ENCODE data around the gene SLC26A1.

The SLC26A1 gene

DNA sequence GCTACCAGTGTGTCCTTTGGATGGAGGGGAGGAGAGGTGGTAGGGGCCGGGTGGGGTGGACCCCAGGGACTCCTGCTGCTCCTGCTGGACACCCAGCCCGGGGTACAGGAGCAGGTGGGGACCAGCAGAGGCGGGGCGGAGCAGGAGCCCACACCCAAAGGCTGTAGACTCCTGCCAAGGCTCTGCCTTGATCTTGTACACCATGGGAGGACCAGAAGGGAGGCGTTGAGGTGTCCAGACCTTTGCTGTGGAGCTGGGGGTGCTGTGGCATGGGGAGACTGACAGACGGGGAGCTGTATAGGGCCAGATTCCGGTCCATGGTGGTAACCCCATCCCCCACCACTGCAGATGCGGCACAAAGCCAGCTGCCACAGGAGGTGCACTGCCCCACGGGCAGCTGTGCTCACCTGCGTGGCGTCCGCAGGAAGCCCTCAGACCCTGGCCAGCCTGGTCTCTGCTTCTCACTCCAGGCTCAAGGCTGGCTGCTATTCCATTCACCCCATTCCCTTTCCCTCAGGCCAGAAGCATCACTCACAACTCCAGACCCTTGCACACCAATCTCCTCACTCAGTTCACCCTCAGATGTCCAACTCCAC lies 5.0 kb upstream of the SLC26A1 start:
- no peak for DNase-seq

DNA sequence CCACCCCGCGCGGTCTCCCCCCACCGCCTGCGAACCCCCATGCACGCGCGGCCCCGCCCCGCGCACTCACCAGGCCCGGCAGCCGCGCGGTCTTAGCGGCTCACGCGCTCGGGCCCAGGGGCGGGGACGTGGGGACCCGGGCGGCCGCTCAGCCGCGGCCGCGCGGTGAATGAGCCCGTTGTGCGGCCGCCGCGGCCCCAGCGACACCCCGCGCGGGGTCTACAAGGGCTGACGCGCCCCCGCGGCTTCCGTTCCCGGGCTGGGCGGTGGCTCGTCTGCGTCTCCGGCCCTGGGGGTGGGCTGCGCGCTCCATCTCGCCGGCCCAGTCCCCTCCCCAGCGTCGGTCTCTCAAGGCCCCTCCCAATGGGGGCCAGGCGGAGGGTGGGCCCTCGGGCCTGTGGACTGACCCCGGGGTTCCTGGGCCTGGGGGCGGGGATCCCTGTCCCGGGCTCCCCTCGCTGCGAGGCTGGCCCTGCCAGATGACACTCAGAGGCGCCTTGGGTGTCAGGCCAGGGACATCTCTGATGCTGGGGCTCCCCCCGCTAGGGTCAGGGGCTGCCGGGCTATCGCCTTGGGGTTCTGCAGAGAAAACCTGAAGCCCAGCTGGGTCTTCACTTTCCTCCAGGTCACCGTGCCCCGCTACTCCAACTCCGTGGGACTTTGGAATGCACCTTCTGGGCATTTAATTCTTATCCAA lies 4.3 kb upstream of the SLC26A1 start:
- no peak for DNase-seq

GRCh38 chr4:996997-997374 lies 3.8 kb upstream of the SLC26A1 start:
- no peak for DNase-seq

DNA sequence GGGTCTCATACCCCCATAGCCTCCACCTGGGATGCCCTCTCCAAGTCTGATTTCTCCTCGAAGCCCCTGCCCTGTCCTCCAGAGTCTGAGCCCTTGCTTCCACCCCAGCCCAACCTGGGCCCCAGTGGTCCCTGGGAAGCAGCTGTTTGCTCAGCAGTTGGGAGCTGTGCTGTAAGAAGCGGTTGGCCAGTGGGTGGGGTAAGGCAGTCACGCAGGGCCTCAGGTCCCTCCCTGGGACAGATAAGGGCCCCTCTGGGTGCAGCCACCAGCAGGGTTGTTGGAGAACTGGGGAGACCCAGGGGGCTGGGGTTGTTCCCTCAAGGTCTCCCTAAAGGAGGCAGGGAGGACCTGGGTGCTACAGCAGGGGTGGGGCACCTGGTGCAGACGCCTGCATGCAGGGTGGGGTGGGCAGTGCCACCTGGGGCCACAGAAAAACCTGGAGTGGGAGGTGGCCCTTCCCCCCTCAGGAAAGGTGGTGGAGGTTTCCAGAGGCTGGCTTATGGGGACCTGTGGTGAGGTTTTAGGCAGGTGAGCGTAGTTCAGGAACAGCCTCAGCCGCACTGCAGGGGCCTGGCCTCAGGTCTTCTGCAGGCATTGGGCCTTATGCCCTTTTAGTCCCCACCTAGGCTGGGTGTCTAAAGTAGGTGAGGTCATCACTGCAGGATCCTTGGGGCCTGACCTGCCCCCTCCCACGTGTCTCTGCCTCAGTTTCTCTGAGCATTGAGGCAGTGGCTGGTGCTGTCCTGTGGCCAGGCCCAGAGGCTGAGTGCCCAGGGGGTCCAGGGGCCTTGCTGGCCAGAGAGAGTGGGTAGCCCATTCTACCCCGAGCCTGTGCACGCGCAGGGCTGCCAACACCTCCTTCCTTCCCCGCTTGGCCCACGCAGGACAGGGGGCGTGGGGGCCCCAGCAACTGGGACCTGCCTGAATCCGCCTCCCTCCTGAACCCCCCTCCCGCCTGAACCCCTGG lies 3.1 kb upstream of the SLC26A1 start:
- no peak for DNase-seq

- DNase-seq = no peak
These were observed 2.3 kb upstream of the SLC26A1 start for GRCh38 chr4:995311-996026.

- DNase-seq = no peak
These were observed 700 bp downstream of the SLC26A1 start for GRCh38 chr4:992297-993110.

DNA sequence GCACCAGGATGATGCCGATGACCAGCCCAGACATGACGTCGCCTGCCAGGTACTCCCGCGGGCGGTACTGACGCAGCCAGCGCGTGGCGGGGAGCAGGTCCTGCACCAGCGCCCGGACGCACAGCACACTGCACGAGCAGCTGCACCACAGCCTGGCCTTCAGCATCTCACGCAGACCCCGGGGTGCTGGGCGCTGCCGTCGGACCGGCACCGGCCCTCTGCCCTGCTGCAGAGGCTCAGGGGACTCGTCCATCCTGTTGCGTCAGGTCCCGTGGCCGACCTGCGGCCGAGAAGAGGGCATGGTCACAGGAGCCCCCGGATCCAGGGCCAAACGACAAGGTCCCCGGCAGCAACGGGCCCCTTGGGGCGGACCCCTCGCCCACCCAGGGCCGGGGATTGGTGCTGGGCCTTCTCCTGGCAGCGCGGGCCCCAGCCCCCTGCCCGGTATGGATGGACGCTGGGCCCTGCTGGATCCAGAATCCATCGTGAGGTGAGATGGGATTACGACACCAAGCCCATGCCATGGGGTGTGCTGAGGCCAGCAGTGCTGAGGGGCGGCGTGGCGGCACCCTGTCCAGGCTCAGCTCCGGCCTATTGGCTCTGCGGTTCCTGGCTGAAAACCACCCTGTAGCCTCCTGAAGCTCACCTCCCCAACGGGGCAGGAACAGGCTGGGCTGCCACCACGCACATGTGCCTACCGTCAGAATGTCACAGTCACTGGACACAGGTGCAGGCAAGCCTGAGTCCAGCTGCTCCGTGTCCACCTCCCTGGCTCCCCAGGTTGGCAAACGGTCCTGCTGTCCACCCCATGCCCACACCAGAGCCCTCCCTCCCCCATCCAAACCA lies 1.5 kb downstream of the SLC26A1 start:
- DNase-seq = no peak

- no peak for DNase-seq
These were observed 2.3 kb downstream of the SLC26A1 start for GRCh38 chr4:990746-991367.

GRCh38 chr4:989722-990471 lies 3.3 kb downstream of the SLC26A1 start:
- DNase-seq = no peak

DNA sequence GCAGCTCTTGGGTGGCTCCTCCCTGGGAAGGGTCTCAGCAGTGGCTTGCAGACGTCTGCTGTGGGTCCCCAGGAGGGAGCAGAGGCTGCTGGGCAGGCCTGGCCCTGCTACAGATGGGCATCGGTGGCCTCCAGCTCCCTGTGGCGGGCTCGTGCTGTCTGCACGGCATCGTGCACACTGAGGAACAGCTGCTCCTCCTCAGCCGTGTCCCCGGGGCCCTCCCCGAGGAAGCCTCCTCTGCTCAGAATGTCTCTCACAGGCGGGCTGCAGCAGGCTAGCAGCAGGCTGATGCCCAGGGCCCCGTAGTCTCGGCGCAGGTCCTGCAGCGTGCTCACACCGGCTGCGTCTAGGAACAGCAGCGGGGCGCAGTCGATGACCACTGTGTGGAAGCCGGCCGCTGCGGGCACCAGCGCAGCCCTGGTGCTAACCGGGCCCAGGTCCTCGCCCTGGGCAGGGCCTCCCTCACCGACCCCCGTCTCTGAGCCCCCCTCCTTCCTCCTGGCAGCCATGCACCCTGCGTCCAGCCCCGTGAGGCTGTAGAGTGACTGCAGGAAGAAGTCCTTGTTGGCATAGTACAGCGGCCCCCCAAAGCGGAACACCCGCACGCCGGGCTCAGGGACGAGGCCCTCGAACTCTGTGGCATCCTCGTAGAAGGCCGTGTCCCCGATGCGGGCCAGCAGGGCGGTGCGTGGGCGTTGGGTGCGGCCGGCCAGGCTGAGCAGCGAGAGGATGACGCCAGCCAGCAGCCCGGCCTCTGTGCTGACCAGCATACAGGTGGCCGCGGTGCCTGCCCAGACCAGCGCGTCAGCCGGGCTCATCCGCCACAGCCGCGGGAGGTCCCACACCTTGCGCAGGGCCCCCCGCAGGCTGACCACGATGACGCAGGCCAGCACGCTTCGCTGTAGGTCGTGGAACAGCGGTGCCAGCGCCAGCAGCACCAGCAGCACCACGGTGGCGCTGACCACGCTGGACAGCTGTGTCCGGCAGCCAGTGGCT lies 4.2 kb downstream of the SLC26A1 start:
- no peak for DNase-seq

GRCh38 chr4:987624-988513 lies 5.3 kb downstream of the SLC26A1 start:
- no peak for DNase-seq

DNA sequence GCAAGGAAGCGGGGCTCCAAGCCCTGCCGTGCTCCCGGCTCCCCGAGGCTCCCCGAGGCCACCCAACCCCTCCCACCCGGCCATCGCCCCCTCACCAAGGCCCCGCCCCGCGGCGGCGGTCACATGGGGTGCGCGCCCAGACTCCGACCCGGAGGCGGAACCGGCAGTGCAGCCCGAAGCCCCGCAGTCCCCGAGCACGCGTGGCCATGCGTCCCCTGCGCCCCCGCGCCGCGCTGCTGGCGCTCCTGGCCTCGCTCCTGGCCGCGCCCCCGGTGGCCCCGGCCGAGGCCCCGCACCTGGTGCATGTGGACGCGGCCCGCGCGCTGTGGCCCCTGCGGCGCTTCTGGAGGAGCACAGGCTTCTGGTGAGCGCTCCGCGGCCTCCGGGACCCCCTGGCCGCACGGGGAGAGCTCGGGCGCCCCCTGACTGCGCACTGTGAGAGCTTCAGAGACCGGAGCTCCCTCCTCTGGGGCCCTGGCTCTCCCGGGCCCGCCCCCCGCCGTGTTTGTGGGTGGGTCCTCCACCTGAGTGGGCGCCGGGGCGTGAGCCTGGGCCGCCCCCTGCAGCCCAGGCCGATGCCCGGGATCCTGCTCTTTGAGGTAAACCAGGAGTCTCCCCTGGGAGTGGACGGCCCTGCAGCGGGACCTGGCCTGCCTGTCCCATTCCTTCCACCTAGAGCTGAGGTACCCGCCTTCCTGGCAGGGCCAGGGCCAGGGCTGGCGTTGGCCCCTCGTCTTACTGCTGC lies 6.2 kb downstream of the SLC26A1 start, which contains the start of gene IDUA:
Gene IDUA, plus strand, starts transcription at position 166 of the 745 bp plus-strand sequence. Its CDS starts 41 bp downstream, at position 207.
- DNase-seq = peak; percentile 85

GRCh38 chr4:986428-986878 lies 6.8 kb downstream of the SLC26A1 start:
- no peak for DNase-seq

DNA sequence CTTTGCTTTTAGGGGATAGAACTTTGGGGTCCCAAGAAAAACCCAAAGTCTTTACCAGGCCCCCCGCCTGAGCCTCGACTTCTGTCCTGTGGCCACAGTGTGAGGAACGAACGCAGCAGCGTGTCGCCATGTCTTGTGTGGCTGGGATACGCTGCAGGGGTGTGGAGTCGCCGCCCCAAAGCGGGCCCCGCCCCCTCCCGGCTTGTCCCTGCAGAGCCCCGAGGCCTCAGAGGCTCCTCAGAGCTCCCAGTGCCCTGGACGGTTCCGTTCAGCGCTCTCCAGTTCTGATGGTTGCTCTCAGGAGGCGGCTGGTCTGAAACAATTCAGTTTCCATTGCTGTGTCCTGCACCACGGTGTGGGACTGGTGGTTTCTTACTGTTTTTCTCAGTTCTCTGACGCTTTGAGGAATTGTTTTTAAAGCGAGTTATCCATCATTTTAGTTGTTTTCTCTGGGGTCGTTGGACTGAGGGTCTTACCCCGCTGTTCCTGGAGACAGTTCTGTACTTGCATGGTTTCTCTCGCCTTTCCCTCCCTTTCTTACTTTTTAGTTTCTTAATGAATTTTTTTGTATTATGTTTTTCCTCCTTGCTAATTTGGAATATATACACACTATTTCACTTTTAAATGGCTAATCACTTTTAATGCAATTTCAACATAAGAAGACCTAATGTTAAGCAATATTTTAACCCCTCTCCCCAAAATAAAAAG lies 7.9 kb downstream of the SLC26A1 start:
- peak; percentile 32 for DNase-seq

DNA sequence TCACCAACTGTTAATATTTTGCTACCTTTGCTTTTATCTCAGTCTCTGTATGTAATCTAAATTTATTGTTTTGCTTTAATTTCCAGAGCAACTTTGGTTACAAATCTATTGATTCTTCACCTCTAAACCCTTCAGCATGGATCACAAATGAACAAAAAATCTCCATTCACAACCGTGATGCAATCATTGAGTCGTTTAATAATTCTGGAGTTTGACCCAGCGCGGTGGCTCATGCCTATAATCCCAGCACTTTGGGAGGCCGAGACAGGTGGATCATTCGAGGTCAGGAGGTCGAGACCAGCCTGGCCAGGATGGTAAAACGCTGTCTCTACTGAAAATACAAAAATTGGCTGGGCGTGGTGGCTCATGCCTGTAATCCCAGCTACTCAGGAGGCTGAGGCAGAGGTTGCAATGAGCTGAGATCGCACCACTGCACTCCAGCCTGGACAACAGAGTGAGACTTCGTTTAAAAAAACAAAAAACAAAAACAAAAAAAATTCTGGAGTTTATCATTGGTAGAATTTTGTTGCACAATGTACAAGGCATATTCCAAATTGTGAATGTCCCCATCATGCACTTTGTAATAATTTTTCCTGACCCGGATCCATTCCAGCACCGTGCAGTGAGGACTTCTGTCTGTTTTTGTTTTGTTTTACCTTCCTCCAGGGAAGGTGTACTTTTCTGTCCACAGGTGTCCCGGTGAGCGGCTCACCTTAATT lies 8.7 kb downstream of the SLC26A1 start:
- DNase-seq = no peak

All from activated gamma-delta T cell (primary cell).